Measurements from ENCODE around the gene NDUFB2.
"Not testable (repeated sequence)": the region's sequence is repeated elsewhere in the genome, so short reads cannot be mapped to it uniquely, and the experiment has no call there.

NDUFB2 gene

DNA sequence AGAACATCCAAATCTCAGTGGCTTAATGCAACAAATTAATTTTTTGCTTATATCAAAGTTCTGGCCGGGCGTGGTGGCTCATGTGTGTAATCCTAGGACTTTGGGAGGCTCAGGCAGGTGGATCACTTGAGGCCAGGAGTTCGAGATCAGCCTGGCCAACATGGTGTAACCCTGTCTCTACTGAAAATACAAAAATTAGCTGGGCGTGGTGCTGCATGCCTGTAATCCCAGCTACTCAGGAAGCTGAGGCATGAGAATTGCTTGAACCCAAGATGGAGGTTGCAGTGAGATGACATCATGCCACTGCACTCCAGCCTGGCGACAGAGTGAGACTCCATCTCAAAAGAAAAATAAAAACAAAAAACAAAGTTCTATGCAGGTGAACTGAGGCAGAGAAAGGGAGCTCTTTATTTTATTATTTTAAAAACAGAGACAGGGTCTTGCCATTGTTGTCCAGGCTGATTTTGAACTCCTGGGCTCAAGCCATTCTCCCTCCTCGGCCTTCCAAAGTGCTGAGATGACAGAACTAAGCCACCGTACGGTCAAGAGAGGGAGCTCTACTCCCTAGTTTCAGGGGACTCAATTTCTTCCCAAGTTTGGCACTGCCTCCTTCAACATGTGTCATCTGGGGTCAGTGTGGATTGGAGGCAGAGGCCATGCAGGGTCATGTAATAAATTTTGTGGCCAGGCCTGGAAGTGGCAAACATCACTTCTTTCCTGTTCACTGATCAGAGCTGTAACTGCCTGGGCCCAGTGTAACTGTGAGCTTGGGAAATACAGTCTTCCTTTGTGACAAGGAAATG is 21.4 kb upstream of the NDUFB2 start:
- no peaks in the 10 kb centered on the region for H3K9me2 ChIP-seq (ENCODE audit: low read depth, low read length)
- peak overlapping the region; percentile 90 for H3K4me2 ChIP-seq (ENCODE audit: low read length)
- no peak for TF ChIP-seq EZH2 (IDR thresholded peaks at IDR 0.05; ENCODE audit: borderline replicate concordance, low read length)
- TF ChIP-seq, protein P1, sequence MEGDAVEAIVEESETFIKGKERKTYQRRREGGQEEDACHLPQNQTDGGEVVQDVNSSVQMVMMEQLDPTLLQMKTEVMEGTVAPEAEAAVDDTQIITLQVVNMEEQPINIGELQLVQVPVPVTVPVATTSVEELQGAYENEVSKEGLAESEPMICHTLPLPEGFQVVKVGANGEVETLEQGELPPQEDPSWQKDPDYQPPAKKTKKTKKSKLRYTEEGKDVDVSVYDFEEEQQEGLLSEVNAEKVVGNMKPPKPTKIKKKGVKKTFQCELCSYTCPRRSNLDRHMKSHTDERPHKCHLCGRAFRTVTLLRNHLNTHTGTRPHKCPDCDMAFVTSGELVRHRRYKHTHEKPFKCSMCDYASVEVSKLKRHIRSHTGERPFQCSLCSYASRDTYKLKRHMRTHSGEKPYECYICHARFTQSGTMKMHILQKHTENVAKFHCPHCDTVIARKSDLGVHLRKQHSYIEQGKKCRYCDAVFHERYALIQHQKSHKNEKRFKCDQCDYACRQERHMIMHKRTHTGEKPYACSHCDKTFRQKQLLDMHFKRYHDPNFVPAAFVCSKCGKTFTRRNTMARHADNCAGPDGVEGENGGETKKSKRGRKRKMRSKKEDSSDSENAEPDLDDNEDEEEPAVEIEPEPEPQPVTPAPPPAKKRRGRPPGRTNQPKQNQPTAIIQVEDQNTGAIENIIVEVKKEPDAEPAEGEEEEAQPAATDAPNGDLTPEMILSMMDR (IDR thresholded peaks at IDR 0.05; ENCODE audit: low read length): peak; percentile 78
- peak overlapping the region; percentile 89 for H3K9ac ChIP-seq (ENCODE audit: low read length)
- H2AFZ ChIP-seq (ENCODE audit: low read length): no peak overlapping the region
- no peaks in the 10 kb centered on the region for H3K79me2 ChIP-seq (ENCODE audit: insufficient read depth, low read length)
- H4K20me1 ChIP-seq (ENCODE audit: insufficient read depth, low read length): no peaks in the 10 kb centered on the region
- H3K4me3 ChIP-seq (ENCODE audit: low read depth, low read length, poor library complexity, severe bottlenecking): peak overlapping the region; percentile 76
- H3F3A ChIP-seq (ENCODE audit: insufficient read depth, low read length): peaks cover 23% of the 10 kb centered on the region; the same call in 1 of the 2 replicates
- H3K36me3 ChIP-seq (ENCODE audit: insufficient read depth, low read length): peaks cover 24% of the 10 kb centered on the region
- H3K27me3 ChIP-seq (ENCODE audit: insufficient read depth, low read length): no peaks in the 10 kb centered on the region
- H3K27ac ChIP-seq (ENCODE audit: low read depth, low read length, poor library complexity, severe bottlenecking): peak overlapping the region; percentile 93
- H3K9me3 ChIP-seq (ENCODE audit: low read length): no peaks in the 10 kb centered on the region
- peaks cover 56% of the 10 kb centered on the region for H3K4me1 ChIP-seq (ENCODE audit: insufficient read depth, low read length, severe bottlenecking)

- H3K27me3 ChIP-seq (ENCODE audit: insufficient read depth, low read length): no peaks in the 10 kb centered on the region
- H3F3A ChIP-seq (ENCODE audit: insufficient read depth, low read length): peaks cover 23% of the 10 kb centered on the region; the same call in 1 of the 2 replicates
- H3K4me1 ChIP-seq (ENCODE audit: insufficient read depth, low read length, severe bottlenecking): peaks cover 55% of the 10 kb centered on the region
- H3K79me2 ChIP-seq (ENCODE audit: insufficient read depth, low read length): no peaks in the 10 kb centered on the region
- peak overlapping the region; percentile 90 for H3K4me2 ChIP-seq (ENCODE audit: low read length)
- H4K20me1 ChIP-seq (ENCODE audit: insufficient read depth, low read length): no peaks in the 10 kb centered on the region
- H3K9me2 ChIP-seq (ENCODE audit: low read depth, low read length): no peaks in the 10 kb centered on the region
- TF ChIP-seq EZH2 (IDR thresholded peaks at IDR 0.05; ENCODE audit: borderline replicate concordance, low read length): no peak
- TF ChIP-seq, protein P1 (IDR thresholded peaks at IDR 0.05; ENCODE audit: low read length): no peak
- H3K27ac ChIP-seq (ENCODE audit: low read depth, low read length, poor library complexity, severe bottlenecking): peak overlapping the region; percentile 93
- H3K4me3 ChIP-seq (ENCODE audit: low read depth, low read length, poor library complexity, severe bottlenecking): peak overlapping the region; percentile 76
- H3K36me3 ChIP-seq (ENCODE audit: insufficient read depth, low read length): peaks cover 31% of the 10 kb centered on the region
- peak overlapping the region; percentile 35 for H3K9ac ChIP-seq (ENCODE audit: low read length)
- no peak overlapping the region for H2AFZ ChIP-seq (ENCODE audit: low read length)
- H3K9me3 ChIP-seq (ENCODE audit: low read length): no peaks in the 10 kb centered on the region
Observed at GRCh38 chr7:140675726-140676125, 20.8 kb upstream of the NDUFB2 start.

DNA sequence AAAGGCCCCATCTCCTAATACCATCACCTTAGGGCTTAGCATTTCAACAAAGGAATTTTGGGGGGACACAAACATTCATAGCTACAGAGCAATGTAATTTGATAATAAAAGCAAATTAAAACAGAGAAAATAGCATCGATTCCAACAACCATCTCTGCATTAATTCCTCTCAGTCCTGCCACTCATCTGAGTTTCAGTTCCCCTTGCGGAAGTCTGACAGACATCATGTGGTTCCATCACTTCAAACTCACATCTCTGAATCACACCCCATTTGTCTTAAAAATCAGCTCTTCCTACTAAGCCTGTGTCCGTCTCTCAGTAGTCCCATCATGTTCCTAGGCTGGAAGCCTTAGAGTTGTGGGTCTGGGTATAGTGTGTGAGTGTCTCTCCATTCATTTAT is 20.2 kb upstream of the NDUFB2 start:
- peak overlapping the region; percentile 90 for H3K4me2 ChIP-seq (ENCODE audit: low read length)
- H2AFZ ChIP-seq (ENCODE audit: low read length): no peak overlapping the region
- TF ChIP-seq EZH2 (IDR thresholded peaks at IDR 0.05; ENCODE audit: borderline replicate concordance, low read length): no peak
- TF ChIP-seq, protein P1 (IDR thresholded peaks at IDR 0.05; ENCODE audit: low read length): no peak
- peaks cover 53% of the 10 kb centered on the region for H3K4me1 ChIP-seq (ENCODE audit: insufficient read depth, low read length, severe bottlenecking)
- H3K79me2 ChIP-seq (ENCODE audit: insufficient read depth, low read length): no peaks in the 10 kb centered on the region
- H3K9ac ChIP-seq (ENCODE audit: low read length): peak overlapping the region; percentile 35
- H3K4me3 ChIP-seq (ENCODE audit: low read depth, low read length, poor library complexity, severe bottlenecking): peak overlapping the region; percentile 76
- no peaks in the 10 kb centered on the region for H3K27me3 ChIP-seq (ENCODE audit: insufficient read depth, low read length)
- no peaks in the 10 kb centered on the region for H3K9me3 ChIP-seq (ENCODE audit: low read length)
- no peaks in the 10 kb centered on the region for H3K9me2 ChIP-seq (ENCODE audit: low read depth, low read length)
- peak overlapping the region; percentile 93 for H3K27ac ChIP-seq (ENCODE audit: low read depth, low read length, poor library complexity, severe bottlenecking)
- H4K20me1 ChIP-seq (ENCODE audit: insufficient read depth, low read length): no peaks in the 10 kb centered on the region
- peaks cover 23% of the 10 kb centered on the region; the same call in 1 of the 2 replicates for H3F3A ChIP-seq (ENCODE audit: insufficient read depth, low read length)
- peaks cover 35% of the 10 kb centered on the region for H3K36me3 ChIP-seq (ENCODE audit: insufficient read depth, low read length)

DNA sequence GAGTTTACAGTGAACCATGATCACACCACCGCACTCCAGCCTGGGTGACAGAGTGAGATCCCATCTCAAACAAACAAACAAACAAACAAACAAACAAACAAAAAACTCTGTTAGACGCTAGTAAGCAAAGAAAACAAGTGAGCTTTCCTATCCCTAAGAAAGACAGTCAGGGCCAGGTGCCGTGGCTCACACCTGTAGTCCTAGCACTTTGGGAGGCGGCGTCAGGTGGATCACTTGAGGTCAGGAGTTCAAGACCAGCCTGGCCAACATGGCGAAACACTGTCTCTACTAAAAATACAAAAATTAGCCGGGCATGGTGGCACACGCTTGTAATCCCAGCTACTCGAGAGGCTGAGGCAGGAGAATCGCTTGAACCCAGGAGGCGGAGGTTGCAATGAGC is 19.6 kb upstream of the NDUFB2 start:
- H3K36me3 ChIP-seq (ENCODE audit: insufficient read depth, low read length): peaks cover 40% of the 10 kb centered on the region
- peak overlapping the region; percentile 93 for H3K27ac ChIP-seq (ENCODE audit: low read depth, low read length, poor library complexity, severe bottlenecking)
- not testable (repeated sequence) for H3K9ac ChIP-seq (ENCODE audit: low read length); H3K27me3 ChIP-seq (ENCODE audit: insufficient read depth, low read length); H3K9me3 ChIP-seq (ENCODE audit: low read length); H4K20me1 ChIP-seq (ENCODE audit: insufficient read depth, low read length); H3K9me2 ChIP-seq (ENCODE audit: low read depth, low read length); H2AFZ ChIP-seq (ENCODE audit: low read length); H3K79me2 ChIP-seq (ENCODE audit: insufficient read depth, low read length)
- peaks cover 23% of the 10 kb centered on the region; the same call in 1 of the 2 replicates for H3F3A ChIP-seq (ENCODE audit: insufficient read depth, low read length)
- peaks cover 53% of the 10 kb centered on the region for H3K4me1 ChIP-seq (ENCODE audit: insufficient read depth, low read length, severe bottlenecking)
- H3K4me3 ChIP-seq (ENCODE audit: low read depth, low read length, poor library complexity, severe bottlenecking): peak overlapping the region; percentile 76
- H3K4me2 ChIP-seq (ENCODE audit: low read length): peak overlapping the region; percentile 90

Measured in OCI-LY1 (cell line).